ENCODE results near the gene PAPSS2. TPM values are rescaled to one million over a fixed set of nuclear protein-coding genes. Genes with fewer than 3 reads are reported as not detected.
A peak's percentile ranks its signal among the peaks of the same experiment; 100 is the strongest.
"Not testable (repeated sequence)": the region's sequence is repeated elsewhere in the genome, so short reads cannot be mapped to it uniquely, and the experiment has no call there.

Gene PAPSS2
- total RNA-seq, 1 donor from 2014 or later, result 74.3 TPM

DNA sequence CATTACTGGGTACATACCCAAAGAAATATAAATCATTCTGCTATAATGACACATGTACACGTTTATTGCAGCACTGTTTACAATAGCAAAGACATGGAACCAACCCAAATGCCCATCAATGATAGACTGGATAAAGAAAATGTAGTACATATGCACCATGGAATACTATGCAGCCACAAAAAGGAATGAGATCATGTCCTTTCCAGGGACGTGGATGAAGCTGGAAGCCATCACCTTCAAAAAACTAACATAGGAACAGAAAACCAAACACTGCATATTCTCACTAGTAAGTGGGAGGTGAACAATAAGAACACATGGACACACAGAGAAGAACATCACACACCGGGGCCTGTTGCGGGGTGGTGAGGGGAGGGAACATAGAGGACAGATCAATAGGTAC lies 88.6 kb downstream of the PAPSS2 start:
- not testable (repeated sequence) for DNase-seq (ENCODE audit: low read depth, low spot score)

DNA sequence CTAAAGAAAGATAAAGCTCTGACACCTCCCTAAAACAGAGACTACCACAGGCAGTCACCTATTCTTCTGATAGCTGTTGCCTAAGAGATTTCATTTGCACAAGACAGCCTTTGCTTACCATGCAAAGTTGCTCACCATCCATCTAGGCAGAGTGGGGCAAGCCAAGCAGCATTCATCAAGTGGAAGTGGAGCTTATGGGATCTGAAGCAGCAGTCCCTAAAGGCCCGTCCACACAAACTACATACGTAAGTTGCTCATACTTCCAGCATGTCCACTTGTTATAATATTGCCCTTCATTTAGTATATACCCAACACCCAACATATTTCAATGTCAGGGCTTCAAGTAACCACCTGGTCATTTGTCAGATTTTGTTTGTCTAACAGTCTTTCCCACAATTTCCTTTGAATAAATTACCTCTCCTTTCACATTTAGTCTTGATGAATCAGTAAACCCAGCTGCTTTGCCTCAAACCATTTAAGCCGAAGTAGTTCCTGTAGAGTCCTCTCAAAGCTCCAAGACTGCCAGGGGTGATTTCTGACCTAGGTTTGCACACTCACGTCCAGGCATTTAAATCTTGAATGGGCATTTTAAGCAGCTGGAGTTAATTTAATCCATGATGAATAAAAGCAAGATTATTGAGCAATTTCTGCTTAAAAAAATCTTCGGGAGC lies 90.5 kb downstream of the PAPSS2 start:
- DNase-seq (ENCODE audit: low read depth, low spot score), result no peak

DNA sequence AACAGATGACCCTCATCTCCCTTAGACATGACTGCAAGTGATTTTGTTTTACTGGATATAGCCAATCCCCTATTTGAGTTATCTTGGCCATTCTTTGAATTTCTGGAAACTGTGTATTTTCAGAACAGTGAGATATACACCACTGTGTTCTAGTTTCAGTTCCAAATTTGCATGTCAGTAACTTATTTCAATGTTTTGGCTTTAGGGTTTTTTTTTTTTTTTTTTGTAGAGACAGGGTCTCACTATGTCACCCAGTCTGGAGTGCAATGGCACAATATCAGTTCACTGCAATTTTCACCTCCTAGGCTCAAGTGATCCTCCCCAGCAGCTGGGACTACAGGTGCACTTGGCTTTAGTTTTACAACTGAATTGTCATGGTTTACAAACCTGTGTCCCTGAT lies 91.1 kb downstream of the PAPSS2 start:
- DNase-seq (ENCODE audit: low read depth, low spot score), result no peak

DNA sequence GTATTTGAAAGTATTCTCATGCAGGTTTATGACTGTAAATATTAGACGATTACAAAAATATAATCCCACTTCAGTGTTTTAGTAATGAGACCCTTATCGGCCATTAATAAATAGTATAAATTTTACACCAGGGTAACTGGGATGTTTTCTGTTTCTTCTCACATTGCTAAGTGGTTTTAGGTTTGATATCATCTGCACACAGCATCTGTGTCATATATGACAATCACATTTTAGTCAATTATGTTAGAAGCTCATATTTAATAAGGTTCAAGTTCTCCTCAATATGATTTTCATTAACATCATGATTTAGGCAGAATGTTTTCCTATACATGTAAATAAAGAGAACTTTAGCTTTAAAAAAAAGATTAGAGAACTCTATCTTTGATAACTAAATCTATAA lies 91.6 kb downstream of the PAPSS2 start:
- DNase-seq (ENCODE audit: low read depth, low spot score), result no peak

DNA sequence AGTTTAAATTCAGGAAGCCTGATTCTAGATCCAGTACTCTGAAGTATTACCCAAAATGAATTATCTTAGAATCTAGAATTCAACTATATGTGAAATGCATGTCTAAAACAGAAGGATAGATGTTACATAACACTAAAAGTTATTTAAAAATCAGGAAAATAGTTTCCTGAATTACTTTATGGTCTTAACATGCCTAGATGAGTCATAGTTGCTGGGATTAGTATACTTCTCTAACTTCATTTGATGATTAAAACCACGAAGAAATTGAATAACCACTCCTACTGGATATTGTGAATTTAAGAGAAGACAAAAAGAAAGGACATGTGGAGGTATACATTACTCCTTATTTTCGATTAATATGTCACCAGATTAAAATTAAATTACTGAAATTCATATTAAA lies 92.9 kb downstream of the PAPSS2 start:
- no peak for DNase-seq (ENCODE audit: low read depth, low spot score)

DNA sequence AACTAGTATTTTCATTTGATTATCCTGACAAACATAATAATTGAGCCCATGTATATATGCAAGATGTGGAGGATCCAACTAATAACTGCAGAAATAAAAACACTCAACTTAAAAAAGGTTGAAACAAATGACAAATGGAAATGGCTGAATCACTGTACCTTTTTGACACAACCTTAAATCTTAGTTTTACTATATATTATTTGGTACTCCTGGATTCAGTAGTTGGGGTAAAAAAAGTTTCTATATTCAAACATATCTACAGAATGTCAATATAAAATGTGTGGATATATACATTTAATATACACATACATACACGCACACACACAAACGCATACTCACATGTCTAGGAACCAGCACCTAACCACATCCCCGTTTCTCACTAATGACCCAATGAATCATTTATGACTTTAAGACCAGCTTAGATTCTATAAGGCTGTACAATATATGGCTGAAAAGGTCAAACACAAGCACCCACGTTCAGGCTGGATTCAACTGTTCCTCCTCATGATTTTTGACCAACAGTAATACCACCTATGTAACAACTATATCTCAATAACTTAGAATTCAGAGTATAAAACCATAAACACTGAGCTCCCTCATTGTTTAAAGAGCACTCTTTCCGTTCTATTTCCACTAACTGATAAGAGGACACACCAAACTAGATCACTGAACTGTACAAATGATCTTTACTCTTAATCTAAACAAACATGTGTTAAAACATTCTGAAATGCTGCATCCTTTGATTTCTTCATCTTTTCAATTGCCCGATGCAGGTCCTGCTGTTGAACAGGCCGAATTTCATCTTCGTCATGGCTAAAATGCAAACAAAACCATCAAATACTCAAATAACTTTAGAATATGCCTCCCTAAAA lies 94.6 kb downstream of the PAPSS2 start:
- no peak for DNase-seq (ENCODE audit: low read depth, low spot score)

DNA sequence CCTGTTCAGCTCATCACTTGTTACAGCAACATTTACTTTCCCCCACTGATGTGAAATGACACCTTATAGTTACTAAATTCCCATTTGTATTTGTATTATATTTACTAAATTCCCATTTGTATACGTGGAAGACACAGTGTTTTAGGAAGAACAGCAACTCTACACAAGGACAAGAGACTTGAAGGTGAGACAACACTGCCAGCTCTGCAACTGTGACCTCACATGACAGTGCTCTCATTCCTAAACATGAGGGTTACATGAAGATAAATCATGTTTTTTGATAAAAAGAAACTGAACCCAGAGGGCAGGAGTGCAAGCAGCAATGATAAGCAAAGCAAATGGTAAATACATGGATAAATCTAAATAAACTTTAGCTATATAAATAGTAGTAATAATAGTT lies 98.0 kb downstream of the PAPSS2 start:
- no peak for DNase-seq (ENCODE audit: low read depth, low spot score)

DNA sequence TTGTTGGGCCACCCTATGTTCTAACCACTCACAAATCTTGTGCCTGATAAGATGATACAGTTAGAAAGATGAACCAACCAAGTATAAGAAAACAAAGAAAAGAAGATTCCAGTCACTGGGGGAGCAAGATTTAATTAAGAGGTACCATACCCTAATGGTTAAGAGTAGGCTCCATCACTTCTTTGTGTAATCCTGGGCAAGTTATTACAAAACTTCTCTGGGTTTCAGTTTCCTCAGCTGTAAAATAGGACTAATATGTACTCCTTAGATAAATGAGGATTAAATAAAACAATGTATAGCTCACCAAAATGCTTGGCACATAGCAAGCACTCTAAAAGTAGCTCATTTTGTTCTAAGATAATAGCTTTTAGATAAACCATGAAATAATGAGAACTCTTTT lies 99.9 kb downstream of the PAPSS2 start:
- DNase-seq (ENCODE audit: low read depth, low spot score), result no peak

DNA sequence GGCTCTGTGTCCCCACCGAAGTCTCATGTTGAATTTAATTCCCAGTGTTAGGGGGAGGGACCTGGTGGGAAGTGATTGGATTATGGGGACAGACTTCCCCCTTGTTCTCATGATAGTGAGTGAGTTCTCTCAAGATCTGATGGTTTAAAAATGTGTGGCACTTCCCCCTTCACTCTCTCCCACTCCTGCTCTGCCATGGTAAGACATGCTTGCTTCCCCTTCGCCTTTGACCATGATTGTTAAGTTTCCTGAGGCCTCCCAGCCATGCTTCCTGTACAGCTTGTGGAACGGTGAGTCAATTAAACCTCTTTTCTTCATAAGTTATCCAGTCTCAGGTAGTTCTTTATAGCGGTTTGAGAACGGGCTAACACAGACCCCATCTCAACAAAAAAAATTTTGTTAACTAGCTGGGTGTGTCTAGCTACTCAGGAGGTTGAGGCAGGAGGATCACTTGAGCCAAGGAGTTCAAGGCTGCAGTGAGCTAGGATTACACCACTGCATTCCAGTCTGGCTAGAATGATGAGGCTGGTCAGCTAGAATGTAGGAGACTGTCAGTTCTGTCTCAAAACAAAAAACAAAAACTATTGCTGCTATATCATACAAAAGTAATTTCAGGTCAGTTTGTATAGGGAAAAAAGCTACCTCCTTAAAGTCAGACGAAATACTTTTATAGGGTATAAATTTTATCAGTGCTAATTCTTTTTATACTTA lies 100.7 kb downstream of the PAPSS2 start:
- DNase-seq (ENCODE audit: low read depth, low spot score), result peak; percentile 53

DNA sequence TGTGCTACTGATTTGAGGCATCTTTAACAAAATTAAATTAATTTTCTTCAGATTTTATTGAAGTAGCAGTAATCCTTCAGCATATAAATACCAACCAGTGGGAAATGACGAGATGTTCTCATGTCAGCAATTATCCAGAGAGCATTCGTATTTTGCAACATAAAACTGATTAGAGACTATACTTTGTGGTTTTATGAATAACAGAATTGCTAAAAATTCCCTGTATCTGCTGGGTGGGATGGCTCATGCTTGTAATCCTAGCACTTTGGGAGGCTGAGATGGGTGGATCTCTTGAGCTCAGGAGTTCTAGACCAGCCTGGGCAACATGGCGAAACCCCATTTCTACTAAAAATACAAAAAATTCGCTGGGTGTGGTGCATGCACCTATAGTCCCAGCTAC lies 101.5 kb downstream of the PAPSS2 start:
- DNase-seq (ENCODE audit: low read depth, low spot score), result no peak

DNA sequence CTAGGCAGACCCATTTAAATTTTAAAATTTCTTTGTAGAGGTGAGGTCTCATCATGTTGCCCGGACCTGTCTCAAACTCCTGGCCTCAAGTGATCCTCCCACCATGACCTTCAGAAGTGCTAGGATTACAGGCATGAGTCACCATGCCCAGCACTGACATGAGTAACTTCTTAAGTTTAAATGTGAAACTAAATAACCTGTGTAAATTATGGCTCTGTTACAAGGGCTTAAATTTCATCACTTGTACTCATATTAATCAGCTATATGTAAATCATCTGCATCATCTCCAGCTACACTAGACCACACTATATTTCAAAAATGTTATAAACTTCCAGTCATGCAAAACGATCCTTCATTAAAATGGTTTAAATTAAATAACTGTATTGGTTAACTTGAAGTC lies 102.2 kb downstream of the PAPSS2 start:
- DNase-seq (ENCODE audit: low read depth, low spot score), result no peak

DNA sequence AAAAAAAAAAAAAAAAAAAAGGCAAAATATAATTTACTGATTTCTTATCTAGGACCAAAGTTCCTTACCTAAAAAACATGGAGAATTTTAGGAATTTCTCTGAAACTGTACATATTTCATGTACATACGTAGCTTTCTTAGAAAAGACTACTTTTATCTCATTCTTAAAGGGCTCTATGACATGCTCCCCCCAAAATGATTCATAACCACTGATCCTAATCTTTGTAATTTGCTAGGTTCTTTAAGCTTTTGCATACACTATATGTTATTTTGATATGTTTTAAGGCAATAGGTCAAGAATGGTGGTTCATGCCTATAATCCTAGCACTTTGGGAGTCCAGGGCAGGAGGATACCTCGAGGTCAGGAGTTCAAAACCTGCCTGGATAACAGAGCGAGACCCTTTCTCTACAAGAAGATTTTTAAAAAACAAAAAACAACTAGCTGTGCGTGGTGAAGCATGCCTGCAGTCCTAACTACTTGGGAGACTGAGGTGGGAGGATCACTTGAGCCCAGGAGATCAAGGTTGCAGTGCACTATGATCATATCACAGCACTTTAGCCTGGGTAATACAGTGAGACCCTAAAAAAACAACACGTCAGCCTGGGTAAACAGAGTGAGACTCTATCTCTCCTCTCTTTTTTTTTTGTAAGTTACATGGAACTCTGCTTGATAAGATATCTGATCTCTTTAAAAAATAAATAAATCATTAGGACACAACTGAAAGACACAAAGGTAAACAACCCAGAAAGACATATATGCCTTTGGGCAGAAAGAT lies 103.6 kb downstream of the PAPSS2 start:
- DNase-seq (ENCODE audit: low read depth, low spot score), result no peak

DNA sequence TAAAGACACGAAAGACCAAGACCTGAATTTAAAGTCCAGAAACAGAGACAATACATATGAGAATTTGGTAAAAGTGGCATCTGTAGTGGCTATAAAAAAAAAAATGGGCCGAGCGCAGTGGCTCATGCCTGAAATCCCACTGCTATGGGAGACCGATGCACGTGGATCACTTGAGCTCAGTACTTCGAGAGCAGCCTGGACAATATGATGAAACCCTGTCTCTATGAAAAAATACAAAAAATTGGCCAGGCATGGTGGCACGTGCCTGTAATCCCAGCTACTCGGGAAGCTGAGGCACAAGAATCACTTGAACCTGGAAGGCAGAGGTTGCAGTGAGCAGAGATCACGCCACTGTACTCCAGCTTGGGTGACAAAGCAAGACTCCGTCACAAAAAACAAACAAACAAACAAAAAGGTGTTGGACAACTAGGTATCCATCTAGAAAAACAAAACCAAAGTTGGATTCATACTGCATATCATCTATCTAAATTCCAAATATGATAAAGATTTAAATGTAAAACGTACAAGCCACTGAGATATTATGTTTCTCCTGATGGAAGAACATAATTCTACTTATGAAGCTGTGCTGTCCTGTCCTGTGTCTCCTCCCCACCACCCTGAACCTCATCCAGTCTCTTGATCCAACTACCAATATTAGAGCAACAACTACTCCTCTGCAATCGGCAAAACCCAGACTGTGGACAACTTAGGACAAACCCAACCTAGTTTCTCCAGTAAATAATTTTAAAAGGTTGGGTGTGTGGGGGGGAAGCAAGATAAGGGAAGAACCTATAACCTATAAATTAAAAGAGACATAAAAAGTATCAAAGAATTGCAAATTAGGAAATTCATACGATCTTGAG lies 104.6 kb downstream of the PAPSS2 start:
- DNase-seq (ENCODE audit: low read depth, low spot score), result no peak

DNA sequence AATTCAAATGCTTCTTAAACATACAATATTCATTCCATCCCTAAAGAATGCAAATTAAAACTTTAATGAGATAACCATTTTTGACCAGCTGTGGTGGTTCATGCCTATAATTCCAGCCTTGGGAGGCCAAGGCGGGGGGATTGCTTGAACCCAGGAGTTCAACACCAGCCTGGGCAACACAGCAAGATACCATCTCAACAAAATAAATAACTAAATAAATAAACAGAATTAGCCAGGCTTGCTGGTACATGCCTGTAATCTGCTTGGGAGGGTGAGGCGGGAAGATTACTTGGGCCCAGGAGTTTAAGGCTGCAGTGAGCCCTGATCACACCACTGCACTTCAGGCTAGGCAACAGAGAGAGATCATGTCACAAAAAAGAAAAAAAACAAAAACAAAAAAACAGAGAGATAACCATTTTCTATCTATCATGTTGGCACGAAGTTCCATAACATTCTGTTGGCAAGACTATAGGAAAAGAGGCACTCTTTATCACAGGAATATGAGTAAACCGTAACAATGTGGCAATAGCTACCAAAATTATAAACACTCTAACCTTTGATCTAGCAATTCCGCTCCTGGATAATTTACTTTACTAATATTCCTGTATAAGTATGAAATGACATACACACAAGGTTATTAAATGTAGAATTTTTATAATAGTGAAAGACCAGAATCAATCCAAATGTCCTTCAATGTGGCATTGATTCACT lies 106.1 kb downstream of the PAPSS2 start:
- no peak for DNase-seq (ENCODE audit: low read depth, low spot score)

DNA sequence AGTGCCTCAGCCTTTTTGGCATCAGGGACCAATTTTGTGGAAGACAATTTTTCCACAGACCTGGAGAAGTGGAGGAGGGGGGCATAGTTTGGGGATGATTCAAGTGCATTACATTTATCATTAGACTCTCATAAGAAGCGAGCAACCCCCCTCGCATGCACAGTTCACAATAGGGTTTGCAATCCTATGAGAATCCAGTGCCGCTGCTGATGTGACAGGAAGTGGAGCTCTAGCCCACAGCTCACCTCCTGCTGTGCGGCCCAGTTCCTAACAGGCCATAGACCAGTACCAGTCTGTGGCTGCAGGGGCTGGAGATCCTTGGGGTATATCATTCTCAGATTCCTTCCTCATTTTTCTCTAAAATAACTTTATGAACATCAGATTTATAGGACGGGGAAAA lies 107.6 kb downstream of the PAPSS2 start:
- DNase-seq (ENCODE audit: low read depth, low spot score), result no peak

DNA sequence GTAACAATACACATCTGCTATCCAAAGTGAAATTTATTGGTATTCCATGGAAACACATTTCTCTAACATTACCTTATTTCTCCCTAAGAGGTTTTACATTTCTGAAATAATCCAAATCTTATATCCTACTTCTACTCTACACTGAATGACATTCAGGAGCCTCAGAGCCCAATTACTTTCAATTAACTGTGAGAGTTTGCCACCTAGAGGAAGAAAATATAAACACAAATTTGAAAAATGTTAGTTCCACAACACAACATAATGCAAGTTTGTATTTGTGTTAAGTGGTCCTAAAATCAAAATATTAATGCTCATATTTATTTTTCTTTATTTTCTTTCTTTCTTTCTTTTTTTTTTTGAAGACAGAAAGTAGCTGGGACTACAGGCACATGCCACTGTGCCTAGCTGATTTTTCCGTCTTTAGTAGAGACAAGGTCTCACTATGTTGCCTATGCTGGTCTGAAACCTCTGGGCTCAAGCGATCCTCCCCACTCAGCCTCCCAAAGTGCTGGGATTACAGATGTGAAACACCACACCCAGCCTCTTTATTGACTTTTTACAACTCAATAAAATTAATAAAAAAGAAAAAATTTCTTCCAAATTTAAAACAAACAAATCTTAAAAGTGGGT lies 112.3 kb downstream of the PAPSS2 start:
- no peak for DNase-seq (ENCODE audit: low read depth, low spot score)

DNA sequence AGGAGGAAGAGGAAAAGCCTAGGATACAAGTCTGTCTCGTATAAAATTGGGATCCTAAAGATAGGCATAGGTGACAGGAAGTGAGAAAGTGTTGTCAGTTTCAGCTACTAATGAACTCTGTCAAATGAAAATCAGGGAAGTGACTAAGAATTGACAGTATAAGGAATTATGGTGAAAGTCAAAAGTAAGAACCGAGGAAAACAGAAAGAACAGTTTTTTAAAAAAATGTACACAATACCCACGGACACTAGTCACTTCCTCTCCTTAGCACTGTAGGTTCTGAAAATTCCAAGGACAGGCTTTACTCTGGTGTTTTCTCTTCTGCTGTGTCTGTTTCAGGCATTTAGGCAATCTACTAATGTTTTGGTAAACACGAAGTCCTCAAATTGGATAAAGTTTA lies 116.1 kb downstream of the PAPSS2 start:
- no peak for DNase-seq (ENCODE audit: low read depth, low spot score)

DNA sequence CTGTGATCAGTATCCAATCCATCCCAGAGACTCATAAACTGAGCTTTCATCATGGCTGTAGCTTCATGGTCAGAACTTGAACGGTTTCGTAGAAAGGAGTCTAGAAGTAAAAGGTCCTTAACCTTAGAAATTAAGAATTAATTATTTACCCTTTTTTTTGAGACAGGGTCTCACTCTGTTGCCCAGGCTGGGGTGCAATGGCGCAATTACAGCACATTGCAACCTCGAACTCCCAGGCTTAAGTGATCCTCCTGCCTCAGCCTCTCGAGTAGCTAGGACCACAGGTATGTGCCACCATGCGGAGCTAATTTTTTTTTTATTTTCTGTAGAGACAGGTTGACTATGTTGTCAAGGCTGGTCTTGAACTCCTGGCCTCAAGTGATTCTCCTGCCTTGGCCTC lies 116.7 kb downstream of the PAPSS2 start:
- no peak for DNase-seq (ENCODE audit: low read depth, low spot score)

DNA sequence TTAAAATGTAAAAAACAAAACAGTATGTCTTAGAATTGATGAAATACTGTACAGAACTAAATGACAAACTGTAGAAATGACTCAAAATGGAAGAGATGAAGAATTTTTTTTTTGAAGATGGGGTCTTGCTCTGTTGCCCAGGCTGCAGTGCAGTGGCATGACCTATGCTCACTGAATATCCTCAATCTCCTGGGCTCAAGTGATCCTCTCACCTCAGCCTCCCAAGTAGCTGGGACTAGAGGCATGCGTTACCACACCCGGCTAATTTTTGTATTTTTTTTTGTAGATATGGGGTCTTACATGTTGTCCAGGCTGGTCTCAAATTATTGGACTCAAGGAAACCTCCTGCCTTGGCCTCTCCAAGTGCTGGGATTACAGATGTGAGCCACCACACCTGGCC lies 121.9 kb downstream of the PAPSS2 start:
- no peak for DNase-seq (ENCODE audit: low read depth, low spot score)

DNA sequence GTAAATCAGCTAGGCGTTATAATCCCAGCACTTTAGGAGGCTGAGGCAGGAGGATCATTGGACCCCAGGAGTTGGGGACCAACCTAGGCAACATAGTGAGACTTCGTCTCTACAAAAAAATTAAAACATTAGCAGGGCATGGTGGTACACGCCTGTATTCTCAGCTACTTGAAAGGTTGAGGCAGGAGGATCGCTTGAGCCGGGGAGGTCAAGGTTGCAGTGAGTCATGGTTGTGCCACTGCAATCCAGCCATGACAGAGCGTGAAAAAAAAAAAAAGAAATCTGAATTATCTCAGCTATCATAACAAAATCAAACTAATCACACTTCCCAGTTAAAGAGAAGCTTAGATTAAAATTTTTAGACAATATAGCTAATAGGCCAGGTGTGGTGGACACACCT lies 123.0 kb downstream of the PAPSS2 start:
- no peak for DNase-seq (ENCODE audit: low read depth, low spot score)
